Hepatocyte (in vitro differentiated cells): Measurements from ENCODE around the gene ARFRP1.

Experiments used
- EZH2 ChIP-seq: fragments of 200-600 bp; sonication (generic); IDR thresholded peaks from 2 replicates; pipeline ENCODE4 v1.6.1; 2016; ENCODE audit warnings: antibody characterized with exemption, mild to moderate bottlenecking, borderline replicate concordance
- TF ChIP-seq, protein P1 (sequence below): fragments of 200-600 bp; sonication (generic); IDR thresholded peaks from 2 replicates; pipeline ENCODE4 v1.5.1; 2016; ENCODE audit warnings: antibody characterized with exemption, mild to moderate bottlenecking; ENCODE audit not compliant: poor library complexity

DNA sequence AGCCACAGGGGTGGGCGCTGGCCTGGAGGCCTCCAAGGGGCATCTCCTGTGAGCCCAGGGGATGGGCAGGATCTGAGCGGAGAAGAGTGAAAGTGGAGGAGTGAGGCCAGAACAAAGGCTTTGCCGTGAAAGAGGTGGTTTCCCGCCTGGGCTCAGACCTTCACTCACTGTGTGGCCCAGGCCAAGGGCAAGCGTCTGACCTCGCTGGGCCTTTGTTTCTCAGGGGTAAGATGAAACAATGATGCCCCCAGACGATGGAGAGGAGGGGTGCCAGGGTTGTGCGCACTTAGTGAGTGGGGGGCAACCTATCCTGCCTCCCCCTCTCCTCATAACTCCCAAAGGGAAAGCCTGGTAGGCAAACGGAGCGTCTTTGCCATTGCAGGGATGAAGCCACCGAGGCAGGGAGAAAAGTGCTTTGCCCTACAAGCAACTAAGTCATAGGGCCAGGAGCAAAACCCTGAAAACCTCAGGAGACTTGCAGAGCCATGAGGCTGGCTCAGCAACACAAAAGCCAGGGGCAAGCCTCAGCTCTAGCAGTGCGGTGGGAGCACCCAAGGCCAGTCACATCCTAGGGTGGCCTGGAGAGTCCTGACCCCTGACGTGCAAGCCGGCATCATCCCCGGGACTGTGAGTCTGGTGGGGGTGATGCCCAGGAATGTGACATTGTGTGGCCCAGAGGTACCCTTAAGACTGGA is 53.7 kb downstream of the ARFRP1 start:
- TF ChIP-seq, protein P1, sequence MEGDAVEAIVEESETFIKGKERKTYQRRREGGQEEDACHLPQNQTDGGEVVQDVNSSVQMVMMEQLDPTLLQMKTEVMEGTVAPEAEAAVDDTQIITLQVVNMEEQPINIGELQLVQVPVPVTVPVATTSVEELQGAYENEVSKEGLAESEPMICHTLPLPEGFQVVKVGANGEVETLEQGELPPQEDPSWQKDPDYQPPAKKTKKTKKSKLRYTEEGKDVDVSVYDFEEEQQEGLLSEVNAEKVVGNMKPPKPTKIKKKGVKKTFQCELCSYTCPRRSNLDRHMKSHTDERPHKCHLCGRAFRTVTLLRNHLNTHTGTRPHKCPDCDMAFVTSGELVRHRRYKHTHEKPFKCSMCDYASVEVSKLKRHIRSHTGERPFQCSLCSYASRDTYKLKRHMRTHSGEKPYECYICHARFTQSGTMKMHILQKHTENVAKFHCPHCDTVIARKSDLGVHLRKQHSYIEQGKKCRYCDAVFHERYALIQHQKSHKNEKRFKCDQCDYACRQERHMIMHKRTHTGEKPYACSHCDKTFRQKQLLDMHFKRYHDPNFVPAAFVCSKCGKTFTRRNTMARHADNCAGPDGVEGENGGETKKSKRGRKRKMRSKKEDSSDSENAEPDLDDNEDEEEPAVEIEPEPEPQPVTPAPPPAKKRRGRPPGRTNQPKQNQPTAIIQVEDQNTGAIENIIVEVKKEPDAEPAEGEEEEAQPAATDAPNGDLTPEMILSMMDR, result no peak
- no peak for TF ChIP-seq EZH2
